ENCODE measurements around the gene NUDT4B.
"Not testable (repeated sequence)": the region's sequence is repeated elsewhere in the genome, so short reads cannot be mapped to it uniquely, and the experiment has no call there.

DNA sequence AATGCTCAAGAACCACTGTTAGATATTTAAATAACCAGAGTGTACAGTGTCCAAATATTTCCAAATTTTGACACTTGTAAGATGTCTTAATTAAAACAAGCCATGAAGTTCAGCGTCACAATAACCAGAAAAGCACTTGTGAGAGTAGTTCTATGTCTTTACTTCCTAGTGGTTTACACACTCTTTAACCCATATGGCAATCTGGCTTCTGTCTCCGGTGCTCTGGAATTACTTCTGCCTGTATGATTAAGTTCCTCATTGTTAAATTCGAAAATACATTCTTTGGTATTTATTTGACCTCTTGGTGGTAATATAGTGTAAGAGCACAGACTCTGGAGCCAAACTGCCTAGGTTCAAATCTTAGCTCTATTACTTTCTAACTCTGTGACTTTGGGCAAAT lies 20.9 kb downstream of the NUDT4B start:
- TF ChIP-seq FOXM1 (IDR thresholded peaks at IDR 0.05; ENCODE audit: borderline replicate concordance); BHLHE40 (IDR thresholded peaks at IDR 0.05; ENCODE audit: borderline replicate concordance); SUZ12 (IDR thresholded peaks at IDR 0.05); ZNF384 (IDR thresholded peaks at IDR 0.05); LEF1 (IDR thresholded peaks at IDR 0.05; ENCODE audit: borderline replicate concordance); NFRKB (IDR thresholded peaks at IDR 0.05); SP1 (IDR thresholded peaks at IDR 0.05); CTBP1 (IDR thresholded peaks at IDR 0.05; ENCODE audit: borderline replicate concordance); ELF4 (IDR thresholded peaks at IDR 0.05); TARDBP (IDR thresholded peaks at IDR 0.05); FOXA1 (IDR thresholded peaks at IDR 0.05); HDGF (IDR thresholded peaks at IDR 0.05; ENCODE audit: borderline replicate concordance); ARNT (IDR thresholded peaks at IDR 0.05): not testable (repeated sequence)
- TF ChIP-seq, protein P1, sequence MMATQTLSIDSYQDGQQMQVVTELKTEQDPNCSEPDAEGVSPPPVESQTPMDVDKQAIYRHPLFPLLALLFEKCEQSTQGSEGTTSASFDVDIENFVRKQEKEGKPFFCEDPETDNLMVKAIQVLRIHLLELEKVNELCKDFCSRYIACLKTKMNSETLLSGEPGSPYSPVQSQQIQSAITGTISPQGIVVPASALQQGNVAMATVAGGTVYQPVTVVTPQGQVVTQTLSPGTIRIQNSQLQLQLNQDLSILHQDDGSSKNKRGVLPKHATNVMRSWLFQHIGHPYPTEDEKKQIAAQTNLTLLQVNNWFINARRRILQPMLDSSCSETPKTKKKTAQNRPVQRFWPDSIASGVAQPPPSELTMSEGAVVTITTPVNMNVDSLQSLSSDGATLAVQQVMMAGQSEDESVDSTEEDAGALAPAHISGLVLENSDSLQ (IDR thresholded peaks at IDR 0.05), result not testable (repeated sequence)

Data from HEK293T (cell line).